ENCODE measurements around the gene RSPH1.
A peak's percentile ranks its signal among the peaks of the same experiment; 100 is the strongest.

The RSPH1 gene

DNA sequence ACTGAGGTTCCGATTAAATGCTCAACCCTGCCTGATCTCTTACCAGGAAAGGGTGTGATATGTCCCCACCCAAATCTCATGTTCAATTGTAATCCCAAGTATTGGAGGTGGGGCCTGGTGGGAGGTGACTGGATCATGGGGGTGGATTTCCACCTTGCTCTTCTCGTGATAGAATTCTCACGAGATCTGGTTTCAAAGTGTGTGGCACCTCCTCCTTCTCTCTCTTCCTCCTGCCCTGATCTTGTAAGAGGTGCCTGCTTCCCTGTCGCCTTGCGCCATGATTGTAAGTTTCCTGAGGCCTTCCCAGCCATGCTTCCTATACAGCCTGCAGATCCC lies 34.9 kb downstream of the RSPH1 start:
- Histone ChIP-seq H4K8ac (ENCODE audit: low read depth, low read length) (no peak overlapping the region), H2BK5ac (ENCODE audit: low read depth, low read length, poor library complexity) (no peak overlapping the region), H3K27ac (ENCODE audit: low read depth, low read length) (no peak overlapping the region), H3K23ac (ENCODE audit: low read length) (no peak overlapping the region), H2AK5ac (ENCODE audit: low read length) (no peak overlapping the region), H4K12ac (ENCODE audit: low read depth, low read length) (no peak overlapping the region), H3K18ac (ENCODE audit: low read length) (no peak overlapping the region), H3K4ac (ENCODE audit: low read depth, low read length) (no peak overlapping the region), H2AFZ (ENCODE audit: insufficient read depth, low read length, poor library complexity) (no peak overlapping the region), H3K9ac (ENCODE audit: low read length) (no peak overlapping the region), H3K4me3 (ENCODE audit: low read depth, low read length) (no peak overlapping the region), H3K9me3 (ENCODE audit: insufficient read depth, low read depth, low read length) (no peaks in the 10 kb centered on the region), H3K27me3 (ENCODE audit: insufficient read depth, low read length) (no peaks in the 10 kb centered on the region), H3K4me2 (ENCODE audit: low read length) (no peak overlapping the region), H2BK12ac (ENCODE audit: low read length) (no peak overlapping the region), H3K14ac (ENCODE audit: low read length) (no peak overlapping the region), H3K4me1 (ENCODE audit: control insufficient read depth in 1 of 2, insufficient read depth in 2 of 2, low read length in 2 of 2) (no peaks in the 10 kb centered on the region), H2BK120ac (ENCODE audit: insufficient read depth, low read length, poor library complexity) (no peak overlapping the region), H4K91ac (ENCODE audit: low read depth, low read length) (no peak overlapping the region), H3K36me3 (ENCODE audit: control insufficient read depth in 1 of 2, insufficient read depth in 2 of 2, low read length in 2 of 2) (no peaks in the 10 kb centered on the region), H3K79me2 (ENCODE audit: control insufficient read depth, insufficient read depth, low read length, poor library complexity) (no peaks in the 10 kb centered on the region), H3K79me1 (ENCODE audit: low read length) (no peaks in the 10 kb centered on the region)
- no CpG with 5 or more reads among the region's 5 CpGs for WGBS (ENCODE audit: extremely low coverage, insufficient coverage, insufficient read length)
- no peak for DNase-seq

- Histone ChIP-seq H3K4ac (ENCODE audit: low read depth, low read length) (no peak overlapping the region), H2BK12ac (ENCODE audit: low read length) (no peak overlapping the region), H3K79me2 (ENCODE audit: control insufficient read depth, insufficient read depth, low read length, poor library complexity) (no peaks in the 10 kb centered on the region), H3K27me3 (ENCODE audit: insufficient read depth, low read length) (no peaks in the 10 kb centered on the region), H2AFZ (ENCODE audit: insufficient read depth, low read length, poor library complexity) (no peak overlapping the region), H4K91ac (ENCODE audit: low read depth, low read length) (no peak overlapping the region), H3K27ac (ENCODE audit: low read depth, low read length) (no peak overlapping the region), H3K9ac (ENCODE audit: low read length) (no peak overlapping the region), H3K18ac (ENCODE audit: low read length) (no peak overlapping the region), H4K8ac (ENCODE audit: low read depth, low read length) (no peak overlapping the region), H4K12ac (ENCODE audit: low read depth, low read length) (no peak overlapping the region), H2BK5ac (ENCODE audit: low read depth, low read length, poor library complexity) (no peak overlapping the region), H3K23ac (ENCODE audit: low read length) (no peak overlapping the region), H3K4me2 (ENCODE audit: low read length) (no peak overlapping the region), H3K79me1 (ENCODE audit: low read length) (no peaks in the 10 kb centered on the region), H3K4me1 (ENCODE audit: control insufficient read depth in 1 of 2, insufficient read depth in 2 of 2, low read length in 2 of 2) (no peaks in the 10 kb centered on the region), H3K9me3 (ENCODE audit: insufficient read depth, low read depth, low read length) (no peaks in the 10 kb centered on the region), H3K4me3 (ENCODE audit: low read depth, low read length) (no peak overlapping the region), H2AK5ac (ENCODE audit: low read length) (no peak overlapping the region), H3K36me3 (ENCODE audit: control insufficient read depth in 1 of 2, insufficient read depth in 2 of 2, low read length in 2 of 2) (no peaks in the 10 kb centered on the region), H3K14ac (ENCODE audit: low read length) (no peak overlapping the region), H2BK120ac (ENCODE audit: insufficient read depth, low read length, poor library complexity) (no peak overlapping the region)
- DNase-seq = peak; percentile 91 to 93
- WGBS (ENCODE audit: extremely low coverage, insufficient coverage, insufficient read length) = no CpG with 5 or more reads among the region's 14 CpGs
These were observed 35.4 kb downstream of the RSPH1 start for GRCh38 chr21:42460391-42461184.

- H2BK5ac ChIP-seq (ENCODE audit: low read depth, low read length, poor library complexity) = no peak overlapping the region
- no peak for DNase-seq
- no peaks in the 10 kb centered on the region for H3K79me1 ChIP-seq (ENCODE audit: low read length)
- H3K27ac ChIP-seq (ENCODE audit: low read depth, low read length) = no peak overlapping the region
- no peaks in the 10 kb centered on the region for H3K27me3 ChIP-seq (ENCODE audit: insufficient read depth, low read length)
- no peak overlapping the region for H4K8ac ChIP-seq (ENCODE audit: low read depth, low read length)
- no peak overlapping the region for H3K14ac ChIP-seq (ENCODE audit: low read length)
- H2BK120ac ChIP-seq (ENCODE audit: insufficient read depth, low read length, poor library complexity) = no peak overlapping the region
- no peaks in the 10 kb centered on the region for H3K4me1 ChIP-seq (ENCODE audit: control insufficient read depth in 1 of 2, insufficient read depth in 2 of 2, low read length in 2 of 2)
- H2AK5ac ChIP-seq (ENCODE audit: low read length) = no peak overlapping the region
- H3K9me3 ChIP-seq (ENCODE audit: insufficient read depth, low read depth, low read length) = no peaks in the 10 kb centered on the region
- no peaks in the 10 kb centered on the region for H3K36me3 ChIP-seq (ENCODE audit: control insufficient read depth in 1 of 2, insufficient read depth in 2 of 2, low read length in 2 of 2)
- H3K4me2 ChIP-seq (ENCODE audit: low read length) = no peak overlapping the region
- H4K12ac ChIP-seq (ENCODE audit: low read depth, low read length) = no peak overlapping the region
- no peak overlapping the region for H3K9ac ChIP-seq (ENCODE audit: low read length)
- no peak overlapping the region for H2AFZ ChIP-seq (ENCODE audit: insufficient read depth, low read length, poor library complexity)
- no peak overlapping the region for H3K4ac ChIP-seq (ENCODE audit: low read depth, low read length)
- no peak overlapping the region for H4K91ac ChIP-seq (ENCODE audit: low read depth, low read length)
- H3K79me2 ChIP-seq (ENCODE audit: control insufficient read depth, insufficient read depth, low read length, poor library complexity) = no peaks in the 10 kb centered on the region
- no peak overlapping the region for H2BK12ac ChIP-seq (ENCODE audit: low read length)
- no peak overlapping the region for H3K18ac ChIP-seq (ENCODE audit: low read length)
- H3K4me3 ChIP-seq (ENCODE audit: low read depth, low read length) = no peak overlapping the region
- H3K23ac ChIP-seq (ENCODE audit: low read length) = no peak overlapping the region
- no CpG with 5 or more reads among the region's 11 CpGs for WGBS (ENCODE audit: extremely low coverage, insufficient coverage, insufficient read length)
These were observed 36.3 kb downstream of the RSPH1 start for GRCh38 chr21:42459546-42460215.

- Histone ChIP-seq H3K9ac (ENCODE audit: low read length) (no peak overlapping the region), H3K4me2 (ENCODE audit: low read length) (no peak overlapping the region), H3K27ac (ENCODE audit: low read depth, low read length) (no peak overlapping the region), H3K4me1 (ENCODE audit: control insufficient read depth in 1 of 2, insufficient read depth in 2 of 2, low read length in 2 of 2) (no peaks in the 10 kb centered on the region), H3K14ac (ENCODE audit: low read length) (no peak overlapping the region), H3K27me3 (ENCODE audit: insufficient read depth, low read length) (no peaks in the 10 kb centered on the region), H2BK120ac (ENCODE audit: insufficient read depth, low read length, poor library complexity) (no peak overlapping the region), H3K4me3 (ENCODE audit: low read depth, low read length) (no peak overlapping the region), H4K91ac (ENCODE audit: low read depth, low read length) (no peak overlapping the region), H2BK12ac (ENCODE audit: low read length) (no peak overlapping the region), H3K79me2 (ENCODE audit: control insufficient read depth, insufficient read depth, low read length, poor library complexity) (no peaks in the 10 kb centered on the region), H3K4ac (ENCODE audit: low read depth, low read length) (no peak overlapping the region), H4K12ac (ENCODE audit: low read depth, low read length) (no peak overlapping the region), H3K79me1 (ENCODE audit: low read length) (no peaks in the 10 kb centered on the region), H2BK5ac (ENCODE audit: low read depth, low read length, poor library complexity) (no peak overlapping the region), H3K9me3 (ENCODE audit: insufficient read depth, low read depth, low read length) (no peaks in the 10 kb centered on the region), H2AK5ac (ENCODE audit: low read length) (no peak overlapping the region), H3K23ac (ENCODE audit: low read length) (no peak overlapping the region), H3K36me3 (ENCODE audit: control insufficient read depth in 1 of 2, insufficient read depth in 2 of 2, low read length in 2 of 2) (no peaks in the 10 kb centered on the region), H3K18ac (ENCODE audit: low read length) (no peak overlapping the region), H2AFZ (ENCODE audit: insufficient read depth, low read length, poor library complexity) (no peak overlapping the region), H4K8ac (ENCODE audit: low read depth, low read length) (no peak overlapping the region)
- no CpG with 5 or more reads among the region's 1 CpG for WGBS (ENCODE audit: extremely low coverage, insufficient coverage, insufficient read length)
- DNase-seq = no peak
These were observed 37.0 kb downstream of the RSPH1 start for GRCh38 chr21:42459082-42459460.

All from trophoblast cell (in vitro differentiated cells and primary cell).